H9 (cell line): ENCODE results near the gene LPCAT3. TPM values are rescaled to one million over a fixed set of nuclear protein-coding genes. Genes with fewer than 3 reads are reported as not detected.

ENCODE experiments used
- DNase-seq: peaks from one replicate; pipeline ENCODE4 v3.0.0-alpha.2; 2017
- H2AFZ ChIP-seq: one replicate; pipeline ENCODE4 v1.6.1; 2013; ENCODE audit warnings: mild to moderate bottlenecking, low read length, control low read depth, moderate library complexity
- H2AK5ac ChIP-seq: 2 replicates; pipeline ENCODE4 v1.6.1; 2013; ENCODE audit warnings: low read length, control low read depth, mixed read lengths; ENCODE audit not compliant: insufficient read length
- H2BK120ac ChIP-seq: one replicate; pipeline ENCODE4 v1.6.1; 2013; ENCODE audit warnings: low read depth, mild to moderate bottlenecking, low read length, control low read depth, inconsistent platforms; ENCODE audit not compliant: poor library complexity, severe bottlenecking
- H2BK12ac ChIP-seq: 2 replicates; pipeline ENCODE4 v1.6.1; 2013; ENCODE audit warnings: low read length, control low read depth, mixed read lengths, low read depth; ENCODE audit not compliant: insufficient read length
- H2BK15ac ChIP-seq: 2 replicates; pipeline ENCODE4 v1.6.1; 2013; ENCODE audit warnings: low read depth, low read length, control low read depth
- H2BK20ac ChIP-seq: one replicate; pipeline ENCODE4 v1.6.1; 2013; ENCODE audit warnings: low read depth, mild to moderate bottlenecking, low read length, control low read depth, inconsistent platforms; ENCODE audit not compliant: poor library complexity, severe bottlenecking
- H2BK5ac ChIP-seq: 2 replicates; pipeline ENCODE4 v1.6.1; 2013; ENCODE audit warnings: low read length, control low read depth, mixed read lengths; ENCODE audit not compliant: insufficient read length
- H3K14ac ChIP-seq: 2 replicates; pipeline ENCODE4 v1.6.1; 2013; ENCODE audit warnings: low read length, control low read depth; ENCODE audit not compliant: insufficient read depth
- H3K18ac ChIP-seq: 2 replicates; pipeline ENCODE4 v1.6.1; 2013; ENCODE audit warnings: low read depth, mild to moderate bottlenecking, mixed read lengths, low read length, control low read depth; ENCODE audit not compliant: insufficient read length
- H3K23ac ChIP-seq: 2 replicates; pipeline ENCODE4 v1.6.1; 2013; ENCODE audit warnings: low read length, control low read depth, mixed read lengths, low read depth; ENCODE audit not compliant: insufficient read length
- H3K23me2 ChIP-seq: 2 replicates; pipeline ENCODE4 v1.6.1; 2013; ENCODE audit warnings: low read depth, mild to moderate bottlenecking, mixed read lengths, low read length, control low read depth; ENCODE audit not compliant: insufficient read length, poor library complexity, severe bottlenecking
- H3K27ac ChIP-seq: 2 replicates; pipeline ENCODE4 v1.5.1; 2013; ENCODE audit warnings: low read length, control low read depth, mixed read lengths, low read depth; ENCODE audit not compliant: insufficient read length
- H3K27me3 ChIP-seq: 2 replicates; pipeline ENCODE4 v1.6.1; 2013; ENCODE audit warnings: low read length, control low read depth, inconsistent platforms; ENCODE audit not compliant: insufficient read depth
- H3K4ac ChIP-seq: 2 replicates; pipeline ENCODE4 v1.6.1; 2013; ENCODE audit warnings: low read depth, mild to moderate bottlenecking, control low read depth, inconsistent platforms, low read length, moderate library complexity
- H3K4me1 ChIP-seq: 2 replicates; pipeline ENCODE4 v1.6.1; 2013; ENCODE audit warnings: low read length, control low read depth, inconsistent platforms; ENCODE audit not compliant: insufficient read depth
- H3K4me2 ChIP-seq: 2 replicates; pipeline ENCODE4 v1.6.1; 2013; ENCODE audit warnings: low read length, control low read depth, mixed read lengths; ENCODE audit not compliant: insufficient read length, insufficient read depth
- H3K56ac ChIP-seq: 2 replicates; pipeline ENCODE4 v1.6.1; 2013; ENCODE audit warnings: low read depth, mild to moderate bottlenecking, mixed read lengths, low read length, control low read depth; ENCODE audit not compliant: insufficient read length
- H3K79me1 ChIP-seq: 2 replicates; pipeline ENCODE4 v1.6.1; 2013; ENCODE audit warnings: low read depth, mild to moderate bottlenecking, moderate library complexity, low read length, control low read depth, inconsistent platforms; ENCODE audit not compliant: insufficient read depth, poor library complexity, severe bottlenecking
- H3K79me2 ChIP-seq: 2 replicates; pipeline ENCODE4 v1.6.1; 2013; ENCODE audit warnings: low read length, control low read depth, inconsistent platforms; ENCODE audit not compliant: insufficient read depth
- H3K9ac ChIP-seq: 2 replicates; pipeline ENCODE4 v1.6.1; 2013; ENCODE audit warnings: low read length, control low read depth, mixed read lengths; ENCODE audit not compliant: insufficient read length; ENCODE audit errors: extremely low read depth
- H3K9me3 ChIP-seq: one replicate; pipeline ENCODE4 v1.6.1; 2013; ENCODE audit warnings: low read depth, low read length, inconsistent platforms; ENCODE audit not compliant: control insufficient read depth
- H3T11ph ChIP-seq: one replicate; pipeline ENCODE4 v1.6.1; 2013; ENCODE audit warnings: mild to moderate bottlenecking, low read length, control low read depth, inconsistent platforms
- H4K20me1 ChIP-seq: one replicate; pipeline ENCODE4 v1.6.1; 2013; ENCODE audit not compliant: control insufficient read depth, insufficient read length, insufficient read depth
- H4K5ac ChIP-seq: 2 replicates; pipeline ENCODE4 v1.6.1; 2013; ENCODE audit warnings: low read depth, mild to moderate bottlenecking, mixed read lengths, low read length, control low read depth; ENCODE audit not compliant: insufficient read length
- H4K8ac ChIP-seq: replicated peaks from 2 replicates; pipeline ENCODE4 v1.6.1; 2013; ENCODE audit warnings: low read length, control low read depth, mixed read lengths, low read depth; ENCODE audit not compliant: insufficient read length
- H4K91ac ChIP-seq: 2 replicates; pipeline ENCODE4 v1.6.1; 2013; ENCODE audit warnings: low read depth, mild to moderate bottlenecking, moderate library complexity, mixed read lengths, low read length, control low read depth; ENCODE audit not compliant: insufficient read length
- H3K27ac Mint-ChIP-seq, 3 experiments: 2 replicates in 2 of 3; 3 replicates in 1 of 3; pipeline ENCODE4 v1.8.0; 2020 to 2021; ENCODE audit warnings: mixed read lengths in 3 of 3, mild to moderate bottlenecking in 1 of 3, moderate library complexity in 1 of 3
- H3K27me3 Mint-ChIP-seq: 2 replicates; pipeline ENCODE4 v1.8.0; 2021; ENCODE audit warnings: low read depth, mild to moderate bottlenecking, moderate library complexity, mixed read lengths
- H3K36me3 Mint-ChIP-seq, 3 experiments: 2 replicates in 2 of 3; 3 replicates in 1 of 3; pipeline ENCODE4 v1.8.0; 2020 to 2021; ENCODE audit warnings: low read depth in 3 of 3, mixed read lengths in 3 of 3; ENCODE audit not compliant: insufficient read depth in 1 of 3
- H3K4me1 Mint-ChIP-seq, 2 experiments: 2 replicates each; pipeline ENCODE4 v1.8.0; 2020; ENCODE audit warnings: mixed read lengths in 2 of 2
- H3K4me3 Mint-ChIP-seq, 2 experiments: 2 replicates in 1 of 2; 3 replicates in 1 of 2; pipeline ENCODE4 v1.8.0; 2020 to 2021; ENCODE audit warnings: mild to moderate bottlenecking in 2 of 2, mixed read lengths in 2 of 2, moderate library complexity in 1 of 2
- H3K9me3 Mint-ChIP-seq, 2 experiments: 2 replicates in 1 of 2; 3 replicates in 1 of 2; pipeline ENCODE4 v1.8.0; 2020; ENCODE audit warnings: mild to moderate bottlenecking in 2 of 2, mixed read lengths in 2 of 2, moderate library complexity in 1 of 2
- WGBS: extraction: QIAGEN DNeasy Blood & Tissue Kit; methylation state at CpG from one replicate; pipeline ENCODE4 v1.1.7; 2013; ENCODE audit warnings: missing lambda C conversion rate, low lambda C conversion rate, mixed read lengths; ENCODE audit not compliant: insufficient read length; ENCODE audit errors: extremely low coverage; 5-methylcytosine and 5-hydroxymethylcytosine counted together
- long read RNA-seq: library from polyadenylated mRNA; unstranded; transcript quantifications from one replicate; pipeline ENCODE4 v2.0.0, GENCODE V29; 2020
- total RNA-seq: library from RNA; stranded (reverse); gene quantifications from 2 replicates; pipeline ENCODE4 v1.2.1, GENCODE V29; 2021
- TF ChIP-seq, protein P1 (sequence below): fragments of 200-600 bp; sonication (generic); conservative IDR thresholded peaks from 3 replicates; pipeline ENCODE4 v1.8.0; 2021; ENCODE audit warnings: antibody characterized with exemption, mild to moderate bottlenecking

LPCAT3 gene, protein sequence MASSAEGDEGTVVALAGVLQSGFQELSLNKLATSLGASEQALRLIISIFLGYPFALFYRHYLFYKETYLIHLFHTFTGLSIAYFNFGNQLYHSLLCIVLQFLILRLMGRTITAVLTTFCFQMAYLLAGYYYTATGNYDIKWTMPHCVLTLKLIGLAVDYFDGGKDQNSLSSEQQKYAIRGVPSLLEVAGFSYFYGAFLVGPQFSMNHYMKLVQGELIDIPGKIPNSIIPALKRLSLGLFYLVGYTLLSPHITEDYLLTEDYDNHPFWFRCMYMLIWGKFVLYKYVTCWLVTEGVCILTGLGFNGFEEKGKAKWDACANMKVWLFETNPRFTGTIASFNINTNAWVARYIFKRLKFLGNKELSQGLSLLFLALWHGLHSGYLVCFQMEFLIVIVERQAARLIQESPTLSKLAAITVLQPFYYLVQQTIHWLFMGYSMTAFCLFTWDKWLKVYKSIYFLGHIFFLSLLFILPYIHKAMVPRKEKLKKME
- total RNA-seq = 45.0 and 47.7 TPM in 2 replicates
- long read RNA-seq, transcript LPCAT3-201 (13 exons, 2,268 nt) = major isoform, 274 of 329 reads
- long read RNA-seq, partial matches to known transcripts = 12 of 329 reads
- long read RNA-seq, other reads (novel, unspliced or antisense) = 40 of 329 reads

DNA sequence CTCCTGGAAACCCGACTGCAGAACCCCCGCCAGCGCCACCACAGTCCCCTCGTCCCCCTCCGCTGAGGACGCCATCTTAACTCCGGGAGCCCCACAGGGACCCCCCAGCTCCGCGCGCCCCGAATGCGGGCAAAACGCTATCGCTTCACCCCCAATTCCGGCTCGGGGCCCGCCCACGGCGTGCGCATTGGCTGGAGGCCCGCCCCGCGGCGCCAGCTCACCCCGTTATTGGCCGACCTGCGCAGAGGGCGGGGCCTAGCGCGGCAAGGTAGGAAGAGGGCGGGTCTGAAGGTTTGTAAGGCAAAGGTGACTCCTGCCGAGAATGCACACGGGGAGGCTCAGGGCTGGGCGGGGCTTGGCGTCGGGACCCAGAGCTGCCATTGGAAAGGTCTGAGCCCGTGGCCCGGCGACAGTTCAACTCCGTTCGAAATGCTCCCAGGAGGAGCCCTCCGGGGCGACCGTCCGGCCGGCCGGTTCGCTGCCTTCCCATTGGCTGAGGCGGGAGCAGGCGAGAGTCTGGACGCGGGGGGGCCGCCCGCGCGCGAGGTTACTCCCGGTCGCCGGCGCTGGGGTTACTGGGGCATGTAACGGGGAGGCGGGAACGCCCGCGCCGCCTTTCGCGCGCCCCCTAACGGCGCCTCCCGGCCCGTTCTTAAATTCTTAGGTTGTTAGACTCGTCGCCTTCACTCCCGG, at the start of gene LPCAT3:
LPCAT3 (minus strand) TSS at position 127 of the 693 bp plus-strand sequence; CDS start at position 75, 52 bp downstream.
- Histone ChIP-seq H4K91ac (no peak within 1 kb of the TSS), H3K23ac (no peak within 1 kb of the TSS), H3K79me2 (no peaks in the 10 kb centered on the region; the same call in 1 of the 2 replicates), H2BK12ac (no peak within 1 kb of the TSS), H4K8ac (no peak within 1 kb of the TSS), H2BK15ac (no peak within 1 kb of the TSS), H3K56ac (no peak within 1 kb of the TSS), H3K79me1 (no peaks in the 10 kb centered on the region), H3K4ac (no peak within 1 kb of the TSS), H2AFZ (no peak within 1 kb of the TSS), H3K9me3 (no peaks in the 10 kb centered on the region), H2BK120ac (no peak within 1 kb of the TSS), H2BK5ac (no peak within 1 kb of the TSS), H4K5ac (no peak within 1 kb of the TSS), H3K27me3 (no peaks in the 10 kb centered on the region), H2BK20ac (no peak within 1 kb of the TSS), H3K23me2 (peaks cover 3% of the 10 kb centered on the region), H3K14ac (peak within 1 kb of the TSS; percentile 81), H3K18ac (peak within 1 kb of the TSS; percentile 75), H3K27ac (no peak within 1 kb of the TSS), H4K20me1 (no peaks in the 10 kb centered on the region), H3T11ph (no peak within 1 kb of the TSS), H3K4me1 (no peaks in the 10 kb centered on the region), H2AK5ac (no peak within 1 kb of the TSS), H3K4me2 (peak within 1 kb of the TSS; percentile 71), H3K9ac (peak within 1 kb of the TSS; percentile 2)
- Mint-ChIP-seq H3K27ac (peak within 1 kb of the TSS; percentile 96 to 99 (median 98)), H3K4me3 (peak within 1 kb of the TSS; percentile 91 to 95), H3K27me3 (no peaks in the 10 kb centered on the region), H3K36me3 (peaks cover 0 to 8% (median 0%) of the 10 kb centered on the region in 3 experiments; a peak in 3 of 7 replicates), H3K4me1 (peaks cover 25 to 27% of the 10 kb centered on the region in 2 experiments), H3K9me3 (peaks cover 0 to 3% of the 10 kb centered on the region in 2 experiments; a peak in 1 of 5 replicates)
- peak; percentile 98 for DNase-seq
- WGBS = no CpG with 5 or more reads among the region's 77 CpGs
- TF ChIP-seq, protein P1, sequence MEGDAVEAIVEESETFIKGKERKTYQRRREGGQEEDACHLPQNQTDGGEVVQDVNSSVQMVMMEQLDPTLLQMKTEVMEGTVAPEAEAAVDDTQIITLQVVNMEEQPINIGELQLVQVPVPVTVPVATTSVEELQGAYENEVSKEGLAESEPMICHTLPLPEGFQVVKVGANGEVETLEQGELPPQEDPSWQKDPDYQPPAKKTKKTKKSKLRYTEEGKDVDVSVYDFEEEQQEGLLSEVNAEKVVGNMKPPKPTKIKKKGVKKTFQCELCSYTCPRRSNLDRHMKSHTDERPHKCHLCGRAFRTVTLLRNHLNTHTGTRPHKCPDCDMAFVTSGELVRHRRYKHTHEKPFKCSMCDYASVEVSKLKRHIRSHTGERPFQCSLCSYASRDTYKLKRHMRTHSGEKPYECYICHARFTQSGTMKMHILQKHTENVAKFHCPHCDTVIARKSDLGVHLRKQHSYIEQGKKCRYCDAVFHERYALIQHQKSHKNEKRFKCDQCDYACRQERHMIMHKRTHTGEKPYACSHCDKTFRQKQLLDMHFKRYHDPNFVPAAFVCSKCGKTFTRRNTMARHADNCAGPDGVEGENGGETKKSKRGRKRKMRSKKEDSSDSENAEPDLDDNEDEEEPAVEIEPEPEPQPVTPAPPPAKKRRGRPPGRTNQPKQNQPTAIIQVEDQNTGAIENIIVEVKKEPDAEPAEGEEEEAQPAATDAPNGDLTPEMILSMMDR = peak; percentile 94
